HEK293T (cell line): Measurements from ENCODE around the gene CLDN16.

Experiments
- BHLHE40 ChIP-seq: fragments of 450-650 bp; IDR thresholded peaks from 2 replicates; pipeline ENCODE4 v1.6.1; 2016; ENCODE audit warnings: mild to moderate bottlenecking, moderate library complexity, borderline replicate concordance
- FOXA1 ChIP-seq: fragments of 450-650 bp; IDR thresholded peaks from 2 replicates; pipeline ENCODE4 v1.6.1; 2016; ENCODE audit warnings: mild to moderate bottlenecking
- FOXM1 ChIP-seq: fragments of 450-650 bp; IDR thresholded peaks from 2 replicates; pipeline ENCODE4 v1.6.1; 2017; ENCODE audit warnings: mild to moderate bottlenecking, borderline replicate concordance
- HDGF ChIP-seq: fragments of 450-650 bp; IDR thresholded peaks from 2 replicates; pipeline ENCODE4 v1.6.1; 2017; ENCODE audit warnings: antibody characterized with exemption, borderline replicate concordance
- NFRKB ChIP-seq: fragments of 450-650 bp; IDR thresholded peaks from 2 replicates; pipeline ENCODE4 v1.6.1; 2016; ENCODE audit warnings: mild to moderate bottlenecking, moderate library complexity
- SP1 ChIP-seq: fragments of 450-650 bp; IDR thresholded peaks from 2 replicates; pipeline ENCODE4 v1.6.1; 2017
- SUZ12 ChIP-seq: fragments of 450-650 bp; IDR thresholded peaks from 2 replicates; pipeline ENCODE4 v1.6.1; 2016; ENCODE audit warnings: mild to moderate bottlenecking

DNA sequence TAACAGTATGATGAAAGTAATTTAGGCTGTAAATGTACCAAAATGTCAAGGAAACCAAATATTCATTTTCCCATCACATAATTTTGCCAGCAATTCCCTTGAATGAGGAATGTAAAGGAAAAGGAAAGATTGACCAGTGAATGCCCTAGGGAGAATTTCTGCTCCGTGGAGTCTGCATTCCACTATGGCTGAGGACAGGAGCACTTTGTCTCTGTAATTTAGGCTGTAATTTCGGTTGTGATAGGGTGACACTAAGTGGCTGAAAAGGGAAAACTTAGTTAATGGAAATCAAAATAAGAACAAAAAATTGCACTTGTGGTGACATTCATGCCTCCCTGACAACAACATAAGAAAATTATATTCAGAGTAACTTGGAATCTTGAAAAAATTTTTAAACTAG is 70.1 kb downstream of the CLDN16 start:
- TF ChIP-seq BHLHE40 (no peak), FOXM1 (no peak), NFRKB (no peak), SUZ12 (no peak), HDGF (no peak), SP1 (no peak), FOXA1 (no peak)
